HG03460 (cell line): Measurements from ENCODE around the gene VASH1.

ENCODE experiments used
- ATAC-seq: cut with Tn5 transposase; IDR thresholded peaks from one replicate; pipeline ENCODE4 v1.9.1; 2021; ENCODE audit not compliant: unreplicated experiment

The VASH1 gene

DNA sequence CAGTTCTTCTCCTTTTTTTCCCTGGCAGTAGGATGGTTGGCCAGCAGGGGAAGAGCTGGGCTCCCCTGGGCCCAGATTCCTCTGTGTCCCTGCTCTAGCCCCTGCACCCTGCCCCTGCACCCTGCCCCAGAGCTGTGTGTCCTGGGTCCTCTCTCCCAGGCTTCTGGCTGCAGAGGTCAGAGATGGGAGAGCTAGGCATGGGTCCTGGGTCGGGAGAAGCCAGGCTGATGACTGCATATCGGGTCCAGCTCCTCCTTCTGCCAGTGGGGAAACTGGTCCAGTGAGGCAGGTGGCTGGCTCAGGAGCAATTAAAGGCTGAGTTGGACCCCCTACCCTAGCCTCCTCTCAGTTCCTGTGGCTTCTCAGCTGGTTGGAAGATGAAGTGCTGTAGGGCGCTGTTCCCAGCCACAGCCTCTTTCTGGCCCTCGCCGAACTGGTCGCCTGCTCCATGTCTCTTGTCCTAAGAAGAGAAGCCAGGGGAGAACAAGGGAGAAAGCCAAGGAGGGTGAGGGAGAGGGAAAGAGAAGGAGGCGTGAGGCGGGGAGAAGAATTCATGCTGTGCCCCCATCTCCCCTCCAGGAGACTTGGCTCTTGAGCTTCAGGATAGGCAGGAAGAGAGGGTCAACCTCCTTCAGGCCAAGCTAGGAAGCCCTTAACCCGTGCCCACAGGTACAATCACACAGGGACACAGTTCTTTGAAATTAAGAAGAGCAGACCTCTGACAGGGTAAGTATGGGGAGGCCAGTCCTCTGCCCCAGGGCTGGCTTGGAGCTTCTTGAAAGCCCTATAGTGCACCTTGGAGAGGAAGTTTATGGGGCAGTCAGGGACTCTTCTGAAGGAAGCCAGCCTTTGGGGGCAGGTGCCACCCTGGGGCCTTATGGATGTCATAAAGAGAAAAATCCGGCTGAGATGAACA is 9.5 kb downstream of the VASH1 start:
- ATAC-seq = no peak

DNA sequence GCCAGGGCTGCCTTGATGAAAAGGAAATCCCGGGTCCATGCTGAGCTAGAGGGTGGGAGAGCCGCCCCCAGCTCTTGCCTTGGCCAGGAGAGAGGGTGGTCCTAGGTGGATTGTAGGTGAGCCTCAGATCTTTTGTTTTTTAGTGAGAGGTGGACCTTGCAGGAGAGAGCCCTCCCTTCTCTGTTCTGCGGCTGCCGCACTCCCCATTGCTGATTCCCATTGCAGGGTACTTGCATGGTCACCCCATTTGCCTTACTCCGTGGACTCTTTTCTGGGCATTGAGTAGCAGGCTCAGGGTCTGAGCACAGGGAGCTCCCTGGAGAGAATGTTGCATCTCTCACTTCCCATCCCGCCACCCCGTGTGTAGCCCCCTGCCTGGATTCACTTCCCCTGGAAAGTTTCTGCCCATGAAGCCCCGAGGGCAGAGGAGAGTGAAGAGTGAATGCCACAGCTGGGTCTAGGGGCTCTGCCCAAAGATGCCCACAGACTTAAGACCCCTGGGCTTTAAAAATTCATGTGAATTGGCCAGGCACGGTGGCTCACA is 10.2 kb downstream of the VASH1 start:
- no peak for ATAC-seq

DNA sequence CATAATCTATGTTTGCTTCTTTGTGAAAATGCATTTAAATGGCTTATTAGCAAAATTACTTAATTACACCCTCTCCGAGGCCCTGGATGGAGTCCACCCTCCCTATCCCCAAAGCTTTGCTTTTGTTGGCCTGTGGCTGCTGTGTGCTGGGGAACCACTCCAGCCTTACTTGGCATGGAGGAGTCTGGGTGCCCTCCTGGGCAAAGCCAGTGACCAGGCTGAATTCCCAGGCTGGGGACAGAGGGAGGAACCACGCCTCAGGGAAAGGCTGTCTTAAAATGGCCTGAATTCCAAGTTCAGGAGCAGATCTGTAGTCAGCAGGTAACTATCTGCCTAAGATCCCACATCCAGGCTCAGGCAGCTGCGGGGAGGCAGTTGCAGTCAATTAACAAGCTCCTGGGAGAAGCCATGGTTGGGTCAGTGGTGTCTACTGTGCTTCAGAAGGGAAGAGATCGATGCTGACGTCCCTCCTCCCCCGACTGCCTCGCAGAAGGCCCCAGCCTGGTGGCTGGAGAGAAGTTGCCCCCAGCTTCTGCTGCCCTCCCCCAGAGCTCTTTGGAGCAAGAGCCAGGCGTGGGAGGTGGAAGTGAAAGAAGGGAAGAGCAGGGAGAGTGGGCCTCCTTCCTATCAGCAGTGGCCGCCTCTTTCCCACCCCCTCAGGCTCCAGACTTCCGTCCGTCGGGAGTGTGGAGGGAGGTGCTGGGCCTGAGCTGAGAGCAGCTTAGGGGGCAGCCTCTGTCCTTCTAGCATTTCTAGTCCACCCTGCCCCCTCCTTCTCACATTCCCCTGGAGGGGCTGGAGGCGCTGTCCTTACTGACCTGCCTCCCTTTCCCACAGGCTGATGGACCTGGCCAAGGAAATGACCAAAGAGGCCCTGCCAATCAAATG is 11.3 kb downstream of the VASH1 start:
- no peak for ATAC-seq

DNA sequence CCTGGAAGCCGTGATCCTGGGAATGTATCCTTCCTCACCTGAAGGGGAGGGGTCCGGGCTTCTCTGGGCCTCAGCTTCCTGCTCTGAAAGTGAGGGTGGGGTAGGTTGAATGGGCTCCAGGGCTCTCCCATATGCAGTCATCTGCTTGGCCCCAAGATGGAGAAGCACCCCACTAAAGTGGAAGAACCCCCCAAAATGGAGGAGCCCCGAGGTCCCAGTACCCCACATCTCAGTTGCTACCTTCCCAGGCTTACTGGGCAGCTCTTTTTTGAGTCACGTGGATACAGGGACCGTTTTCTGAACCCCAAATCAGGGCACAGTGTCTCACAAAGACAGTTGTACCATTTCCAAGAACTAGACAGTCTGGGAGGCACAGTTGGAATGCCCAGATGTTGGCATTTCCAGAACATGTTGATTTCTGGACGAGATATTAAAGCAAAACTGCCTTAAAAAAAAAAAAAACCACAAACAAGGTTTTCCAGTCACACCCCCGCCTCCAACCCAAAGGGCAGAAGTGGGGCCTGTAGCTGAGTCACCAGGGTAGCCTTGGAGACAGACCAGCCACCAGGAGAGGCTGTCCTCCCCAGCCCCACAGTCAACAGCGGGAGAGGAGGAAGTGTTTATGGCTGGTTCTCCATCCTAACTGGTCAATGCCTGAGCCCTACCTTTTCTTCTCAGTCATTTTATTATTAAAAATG is 12.1 kb downstream of the VASH1 start:
- no peak for ATAC-seq

DNA sequence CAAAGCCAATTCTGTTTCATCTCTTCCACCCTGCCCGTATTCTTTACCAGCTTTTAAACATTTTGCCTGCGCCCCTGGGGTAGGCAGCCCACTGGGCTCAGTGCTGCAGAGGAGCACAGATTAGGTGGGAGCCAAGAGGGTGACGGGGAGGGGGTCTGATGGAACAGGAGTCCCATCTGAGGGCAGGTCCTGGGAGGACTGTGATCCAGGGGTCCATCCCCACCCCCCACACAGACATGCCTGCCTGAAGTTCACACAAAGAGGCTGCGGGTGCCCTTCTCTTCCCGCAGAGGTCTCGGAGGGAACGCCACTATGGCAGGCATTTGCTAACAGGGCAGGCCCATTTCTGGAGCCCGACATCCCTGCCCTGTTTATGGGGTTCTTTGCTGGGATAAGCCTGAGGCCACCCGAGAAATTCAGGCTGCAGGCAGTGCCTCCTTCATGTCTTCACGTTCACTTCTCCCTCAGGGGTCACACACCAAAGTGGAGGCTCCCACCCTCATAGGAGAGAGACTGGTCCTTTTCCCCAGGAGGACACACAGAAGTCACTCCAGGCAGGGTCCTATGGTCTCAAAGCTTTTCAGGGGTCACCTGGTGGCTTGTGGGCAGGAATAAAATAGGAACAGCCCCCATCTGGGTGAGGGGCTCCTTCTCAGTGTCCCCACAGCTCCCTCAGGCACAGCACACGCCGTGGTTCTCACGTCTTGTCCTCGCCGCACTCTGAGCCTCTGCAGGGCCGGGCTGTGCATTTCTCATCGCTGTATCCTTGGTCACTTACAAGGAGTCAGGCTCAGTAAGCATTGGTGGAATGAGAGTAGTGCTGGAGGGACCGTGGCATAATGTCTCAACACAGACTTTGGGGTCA is 12.9 kb downstream of the VASH1 start:
- ATAC-seq = no peak

DNA sequence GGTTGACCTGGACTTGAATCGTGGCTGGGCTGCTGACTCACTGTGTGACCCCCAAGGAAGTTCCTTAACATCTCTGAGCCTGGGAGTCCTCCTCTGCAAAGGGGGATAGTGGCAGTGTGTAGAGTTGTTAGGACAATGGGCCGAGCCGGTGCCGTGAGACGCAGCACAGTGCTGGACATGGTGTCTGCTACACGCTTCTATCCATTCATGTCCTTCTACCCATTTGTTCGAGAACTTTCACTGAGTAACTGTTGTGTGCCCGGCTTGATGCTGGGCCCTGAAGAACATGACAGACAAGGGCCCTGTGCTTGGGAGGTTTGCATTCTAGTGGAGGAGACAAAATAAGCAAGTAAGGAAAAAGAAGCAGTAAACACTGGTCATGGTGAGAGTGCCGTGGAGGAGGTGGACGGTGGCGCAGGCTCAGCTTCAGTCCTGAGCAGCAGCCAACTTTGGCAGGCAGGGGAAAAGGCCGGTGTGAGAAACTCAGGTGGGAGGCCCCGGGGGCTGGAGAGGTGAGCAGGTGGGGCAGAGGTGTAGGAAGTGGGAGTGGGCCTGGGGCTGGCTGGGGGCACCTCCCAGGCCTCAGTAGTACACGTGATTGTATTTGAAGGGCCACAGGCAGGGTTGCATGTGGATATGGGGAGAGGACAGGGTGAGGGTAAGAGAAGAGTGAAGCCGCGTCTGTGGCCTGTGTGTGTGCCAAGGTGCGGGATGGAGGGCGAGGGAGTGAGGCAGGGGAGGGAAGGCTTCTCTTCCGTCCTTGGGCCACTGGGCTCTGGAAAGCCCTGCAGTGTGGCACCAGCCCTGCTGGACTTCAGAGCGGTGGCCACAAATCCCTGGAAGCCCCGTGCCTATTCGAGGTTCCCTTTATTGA is 13.8 kb downstream of the VASH1 start:
- ATAC-seq = no peak

DNA sequence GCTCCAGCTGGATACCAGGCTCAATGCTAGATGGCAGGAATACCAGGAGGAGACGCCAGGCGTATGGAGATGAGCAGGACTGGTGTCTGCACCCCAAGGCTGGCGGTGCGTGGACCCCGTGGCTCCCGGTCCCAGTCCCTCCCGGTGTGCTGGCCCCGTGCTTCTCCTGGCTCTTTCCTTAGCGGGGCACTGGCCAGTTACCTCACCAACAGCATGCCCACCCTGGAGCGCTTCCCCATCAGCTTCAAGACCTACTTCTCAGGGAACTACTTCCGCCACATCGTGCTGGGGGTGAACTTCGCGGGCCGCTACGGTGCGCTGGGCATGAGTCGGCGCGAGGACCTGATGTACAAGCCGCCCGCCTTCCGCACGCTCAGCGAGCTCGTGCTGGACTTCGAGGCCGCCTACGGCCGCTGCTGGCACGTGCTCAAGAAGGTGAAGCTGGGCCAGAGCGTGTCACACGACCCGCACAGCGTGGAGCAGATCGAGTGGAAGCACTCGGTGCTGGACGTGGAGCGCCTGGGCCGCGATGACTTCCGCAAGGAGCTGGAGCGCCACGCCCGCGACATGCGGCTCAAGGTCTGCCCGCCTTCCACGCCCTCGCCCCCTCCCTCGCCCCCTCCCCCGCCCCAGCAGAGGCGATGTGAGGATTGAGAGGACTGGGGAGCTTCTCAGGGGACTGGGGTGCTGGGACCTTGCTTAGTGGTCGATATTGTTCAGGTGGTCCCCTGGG is 14.6 kb downstream of the VASH1 start:
- ATAC-seq = no peak

DNA sequence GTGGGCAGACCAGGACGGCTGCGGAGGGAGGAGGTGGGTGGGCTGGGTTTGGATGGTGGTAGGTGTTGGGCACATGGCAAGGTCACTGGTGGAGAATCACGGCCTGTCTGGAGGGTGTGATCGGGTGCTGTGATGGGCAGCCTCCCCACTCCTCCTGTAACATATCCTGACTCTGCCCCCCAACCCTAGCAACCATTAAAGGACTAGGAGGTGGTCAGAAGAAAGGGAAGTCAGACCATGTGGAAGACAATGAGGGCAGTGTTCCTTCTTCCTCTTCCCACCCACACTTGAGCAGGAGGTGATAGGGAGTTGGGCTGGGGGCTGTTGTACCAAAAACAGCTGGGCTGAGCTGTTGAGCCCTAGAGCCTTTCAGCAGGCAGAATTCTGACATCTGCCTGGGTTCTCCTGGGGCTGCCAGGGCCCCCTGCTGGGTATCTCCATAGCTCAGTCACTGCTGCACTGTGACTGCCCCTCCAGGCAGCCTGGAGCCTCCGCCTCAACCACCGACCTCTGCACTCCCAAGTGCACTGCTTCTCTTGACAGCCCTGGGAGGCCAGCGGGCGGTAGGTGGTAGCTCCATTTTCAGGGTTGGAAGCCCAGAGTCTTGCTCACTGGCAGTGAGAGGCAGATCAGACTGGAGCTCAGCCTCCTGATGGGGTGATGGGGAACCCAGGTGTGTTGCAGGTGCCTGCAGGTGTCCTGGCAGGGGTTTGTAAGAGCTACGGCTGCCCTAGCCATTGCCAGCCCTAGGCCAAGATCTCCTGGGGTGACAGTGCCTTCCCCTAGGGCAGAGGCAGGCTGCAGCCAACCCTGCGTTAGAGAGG is 15.4 kb downstream of the VASH1 start:
- ATAC-seq = no peak

DNA sequence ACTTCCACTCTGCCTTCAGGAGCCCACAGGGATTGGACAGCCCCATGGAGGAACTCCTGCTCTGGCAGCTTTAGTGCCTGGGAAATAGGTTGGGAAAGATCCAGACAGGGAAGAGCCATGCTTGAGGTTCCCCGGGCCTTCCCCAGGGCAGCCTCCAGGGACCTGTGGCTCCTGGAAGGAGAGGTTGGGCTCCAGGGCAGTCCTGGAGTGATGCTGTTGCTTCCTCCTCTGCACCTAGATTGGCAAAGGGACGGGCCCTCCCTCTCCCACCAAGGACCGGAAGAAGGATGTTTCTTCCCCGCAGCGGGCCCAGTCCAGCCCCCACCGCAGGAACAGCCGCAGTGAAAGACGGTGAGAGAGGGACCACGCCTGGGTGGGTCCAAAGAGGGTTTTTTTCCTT is 16.5 kb downstream of the VASH1 start:
- ATAC-seq = no peak

DNA sequence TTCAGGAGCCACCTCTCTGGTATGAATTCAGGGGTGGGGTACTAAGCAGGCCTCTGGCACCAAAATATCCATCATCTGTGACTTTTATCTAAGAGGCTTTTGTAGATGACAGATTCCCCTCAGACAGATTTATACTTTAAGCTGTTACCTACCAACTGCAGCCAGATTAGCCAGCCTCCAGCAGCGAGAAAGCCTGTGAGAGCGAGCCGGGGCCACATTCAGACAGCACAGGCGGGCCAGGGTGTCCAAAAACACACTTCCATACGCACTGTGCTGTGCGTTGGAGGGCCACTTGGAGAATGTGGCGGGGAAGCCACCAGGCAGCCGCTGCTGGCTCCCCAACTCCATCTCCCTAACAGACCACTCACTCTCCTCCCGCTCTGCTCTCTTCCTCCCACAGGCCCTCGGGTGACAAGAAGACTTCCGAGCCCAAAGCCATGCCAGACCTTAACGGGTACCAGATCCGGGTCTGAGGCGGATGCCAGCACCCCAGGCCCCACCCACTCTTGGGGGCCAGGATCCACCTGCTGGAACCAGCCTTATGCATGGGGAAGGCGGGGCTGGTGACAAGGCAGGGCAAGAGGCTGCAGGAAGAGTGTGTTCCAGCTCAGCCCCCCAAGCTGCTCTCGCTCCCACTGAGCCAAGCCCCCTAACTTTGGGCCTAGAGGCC is 17.4 kb downstream of the VASH1 start:
- ATAC-seq = no peak

DNA sequence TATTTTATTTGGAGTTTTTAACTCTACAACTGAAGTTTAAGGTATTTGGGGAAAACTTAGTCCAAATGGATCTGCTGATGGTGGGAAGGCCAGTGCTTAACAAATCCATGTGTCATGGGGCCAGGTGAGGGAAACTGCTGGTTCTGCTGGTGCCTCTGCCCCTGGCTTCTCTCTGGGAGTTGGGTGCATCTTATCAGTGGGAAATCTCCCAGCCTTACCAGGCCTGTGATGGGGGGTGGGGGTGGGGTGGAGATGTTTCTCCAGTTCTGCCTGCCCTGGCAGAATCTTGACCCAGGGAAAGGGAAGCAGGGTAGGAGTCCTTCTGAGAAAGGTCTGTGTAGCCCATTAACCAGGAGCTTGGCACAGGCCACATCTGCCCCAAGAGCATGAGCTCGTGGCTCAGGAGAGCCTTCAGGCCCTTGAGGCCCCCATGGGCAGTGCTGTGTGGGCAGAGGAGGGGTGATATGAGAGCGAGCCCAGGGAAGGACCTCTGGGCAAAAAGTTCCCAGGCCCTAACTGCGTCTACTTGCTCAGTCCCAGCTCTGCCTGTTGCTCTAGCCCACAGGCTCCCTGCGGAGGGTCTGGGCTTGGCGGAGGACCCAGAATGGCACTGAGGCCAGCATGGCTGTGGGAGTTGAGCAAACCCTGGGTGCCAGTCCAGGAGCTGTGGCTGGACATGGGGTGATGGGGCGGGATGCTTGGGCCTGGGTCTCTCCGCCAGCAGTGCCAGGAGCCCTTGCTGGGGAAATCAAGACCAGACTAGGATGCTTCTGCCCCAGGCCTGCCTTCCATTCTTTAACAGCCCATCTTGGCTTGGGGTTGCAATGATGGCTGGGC is 18.2 kb downstream of the VASH1 start:
- no peak for ATAC-seq

DNA sequence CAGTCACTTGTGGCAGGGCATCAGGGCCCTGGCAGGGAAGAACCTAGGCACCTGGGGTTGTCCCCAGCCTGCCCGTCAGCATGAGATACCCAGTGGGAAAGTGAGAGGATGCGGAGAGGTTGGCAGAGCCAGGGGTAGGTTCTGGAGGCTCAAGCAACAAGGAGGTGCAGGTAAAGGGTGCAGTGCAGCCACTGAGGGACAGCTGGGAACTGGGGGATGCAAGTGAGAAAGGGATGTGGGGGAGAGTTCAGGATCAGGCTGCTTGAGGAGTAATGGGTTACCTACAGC is 18.7 kb downstream of the VASH1 start:
- no peak for ATAC-seq

DNA sequence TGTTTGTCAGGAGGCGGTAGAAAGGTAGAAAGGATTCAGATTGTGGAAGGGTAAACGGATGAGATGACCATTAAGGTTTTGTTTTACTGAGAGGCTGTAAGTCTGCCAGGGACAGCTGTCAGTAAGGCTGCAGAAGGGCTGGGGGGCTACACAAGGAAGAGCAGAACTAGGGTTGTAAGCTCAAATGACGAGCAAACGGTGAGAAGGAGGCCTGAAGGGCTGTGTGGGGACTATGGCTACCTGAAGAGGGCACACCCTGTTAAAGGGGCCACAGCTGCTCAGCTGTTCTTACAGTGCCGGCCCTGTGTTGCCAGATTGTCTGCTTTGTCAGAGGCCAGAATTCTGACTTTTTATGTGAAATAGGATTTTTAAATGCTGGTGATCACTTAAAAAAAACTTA is 19.1 kb downstream of the VASH1 start:
- ATAC-seq = no peak

DNA sequence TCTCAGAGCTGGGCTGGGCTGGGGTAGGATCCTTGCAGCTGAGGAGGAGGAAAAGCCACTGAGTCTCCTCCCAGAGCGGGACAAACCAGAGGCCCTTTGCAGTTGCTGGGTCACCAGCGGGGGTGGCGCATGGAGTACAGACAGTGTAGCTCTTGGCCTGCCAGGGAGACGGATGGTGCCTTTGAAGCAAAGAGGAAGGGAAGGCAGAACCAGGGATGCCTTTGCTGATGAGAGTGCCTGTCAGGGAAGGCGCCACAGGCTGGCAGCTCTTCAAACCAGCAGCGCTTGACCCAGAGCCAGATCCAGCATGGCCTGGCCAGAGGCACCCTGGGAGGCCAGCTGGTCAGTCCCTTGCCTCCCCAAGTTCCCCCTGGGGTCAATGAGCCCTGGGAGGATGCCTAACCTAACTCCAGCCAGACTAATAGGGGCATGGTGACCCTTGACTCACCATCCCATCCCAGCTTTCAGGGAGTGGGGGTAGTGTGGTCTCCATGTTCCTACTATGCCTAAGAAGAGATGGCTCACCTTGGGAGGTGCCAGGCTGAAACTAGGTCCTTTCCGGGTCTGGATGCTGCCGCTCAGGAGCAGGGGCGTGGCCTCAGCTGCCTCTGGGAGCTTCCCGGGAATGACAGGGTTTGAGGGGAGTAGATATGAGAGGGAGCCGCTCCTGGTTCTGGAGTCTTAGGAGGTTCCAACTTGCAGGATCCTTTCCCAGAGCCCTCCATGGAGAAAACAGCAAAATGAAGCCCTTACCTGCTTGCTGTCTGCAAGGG is 19.8 kb downstream of the VASH1 start:
- no peak for ATAC-seq

DNA sequence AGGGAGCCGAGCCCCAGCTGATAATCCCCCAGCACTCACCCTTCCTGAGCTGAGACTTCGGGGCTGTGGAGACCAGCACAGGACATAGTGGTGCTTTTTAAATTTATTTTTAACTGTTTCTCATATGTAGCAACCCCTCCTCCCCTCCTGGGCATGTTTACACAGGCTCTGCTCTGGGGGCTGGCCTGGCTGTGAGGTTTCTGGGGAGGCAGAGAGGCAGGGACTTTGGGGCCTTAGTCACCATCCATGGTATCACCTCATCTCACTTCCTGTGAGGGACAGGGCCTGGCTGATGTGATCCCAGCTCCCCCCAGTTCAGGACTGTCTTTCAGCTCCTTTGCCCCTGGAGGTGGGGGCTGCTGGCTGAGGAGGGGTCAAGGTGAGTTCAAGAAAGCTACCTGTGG is 20.4 kb downstream of the VASH1 start:
- ATAC-seq = no peak
